AG09319 (cell line): Measurements from ENCODE around the gene TSPAN14.
"Not testable (repeated sequence)": the region's sequence is repeated elsewhere in the genome, so short reads cannot be mapped to it uniquely, and the experiment has no call there.

Source experiments
- DNase-seq: peaks from one replicate; pipeline ENCODE4 v3.0.0-alpha.2; 2010; ENCODE audit warnings: low read depth; ENCODE audit errors: extremely low read depth
- CTCF ChIP-seq: IDR thresholded peaks from 2 replicates; pipeline ENCODE4 v1.5.1; 2011; ENCODE audit warnings: low read depth, mild to moderate bottlenecking, inconsistent platforms, low read length, moderate library complexity

Gene TSPAN14

GRCh38 chr10:80540981-80541750 is 87.1 kb downstream of the TSPAN14 start:
- no peak for TF ChIP-seq CTCF
- DNase-seq: no peak

DNA sequence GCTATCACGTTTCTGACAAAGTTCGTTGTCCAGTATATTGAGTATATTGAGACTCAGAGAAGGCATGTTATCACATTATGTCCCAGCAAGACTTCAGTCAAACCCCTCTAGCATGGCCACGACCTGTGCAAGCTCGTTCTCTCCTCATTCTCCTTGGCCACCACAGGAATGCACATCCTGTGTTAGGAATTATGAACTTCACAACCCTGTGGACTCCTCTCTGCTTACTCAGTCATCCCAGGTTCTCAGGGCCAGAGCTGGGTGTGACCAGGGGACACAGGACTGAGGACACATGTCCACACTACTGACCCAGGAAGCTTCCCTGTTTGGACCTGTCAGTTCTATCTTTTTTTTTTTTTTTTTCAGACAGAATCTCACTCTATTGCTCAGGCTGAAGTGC is 87.9 kb downstream of the TSPAN14 start:
- DNase-seq: no peak

GRCh38 chr10:80542652-80543318 is 88.7 kb downstream of the TSPAN14 start:
- DNase-seq: no peak
- TF ChIP-seq CTCF: no peak

More for the DNA sequence above, 87.9 kb downstream of the TSPAN14 start:
- no peak for TF ChIP-seq CTCF

DNA sequence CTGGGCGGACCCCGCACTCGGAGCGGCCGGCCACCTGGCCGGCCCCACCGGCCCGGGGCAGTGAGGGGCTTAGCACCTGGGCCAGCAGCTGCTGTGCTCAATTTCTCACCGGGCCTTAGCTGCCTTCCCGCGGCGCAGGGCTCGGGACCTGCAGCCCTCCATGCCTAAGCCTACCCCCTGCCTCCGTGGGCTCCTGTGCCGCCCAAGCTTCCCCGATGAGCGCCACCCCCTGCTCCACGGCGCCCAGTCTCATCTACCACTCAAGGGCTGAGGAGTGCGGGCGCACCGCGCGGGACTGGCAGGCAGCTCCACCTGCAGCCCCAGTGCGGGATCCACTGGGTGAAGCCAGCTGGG is 89.2 kb downstream of the TSPAN14 start:
- not testable (repeated sequence) for DNase-seq

DNA sequence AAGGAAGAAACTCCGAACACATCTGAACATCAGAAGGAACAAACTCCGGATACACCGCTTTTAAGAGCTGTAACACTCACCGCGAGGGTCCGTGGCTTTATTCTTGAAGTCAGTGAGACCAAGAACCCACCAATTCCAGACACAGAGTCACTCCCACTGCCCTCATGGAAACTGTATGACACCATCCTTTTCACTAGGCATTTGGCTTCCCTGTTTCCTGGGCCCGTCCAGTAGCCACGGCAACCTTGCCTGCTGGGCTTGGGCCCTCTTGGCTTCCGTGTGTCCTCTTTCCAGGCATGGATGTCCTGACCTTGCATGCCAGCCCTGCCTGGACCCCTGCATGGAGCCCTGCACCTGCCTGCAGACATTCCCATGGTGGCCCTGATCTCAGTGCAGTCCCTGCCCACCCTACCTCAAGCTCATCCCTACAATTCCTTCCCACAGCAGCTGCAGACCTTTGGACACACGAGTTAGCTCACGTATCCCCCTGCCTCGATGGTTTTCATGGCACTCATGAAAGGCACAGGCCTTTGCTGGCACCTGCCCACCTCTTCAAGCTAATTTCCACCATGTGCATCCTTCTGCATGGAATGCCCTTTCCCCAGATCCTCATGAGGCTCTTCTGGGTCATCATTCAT is 90.3 kb downstream of the TSPAN14 start:
- no peak for DNase-seq
- TF ChIP-seq CTCF: no peak

DNA sequence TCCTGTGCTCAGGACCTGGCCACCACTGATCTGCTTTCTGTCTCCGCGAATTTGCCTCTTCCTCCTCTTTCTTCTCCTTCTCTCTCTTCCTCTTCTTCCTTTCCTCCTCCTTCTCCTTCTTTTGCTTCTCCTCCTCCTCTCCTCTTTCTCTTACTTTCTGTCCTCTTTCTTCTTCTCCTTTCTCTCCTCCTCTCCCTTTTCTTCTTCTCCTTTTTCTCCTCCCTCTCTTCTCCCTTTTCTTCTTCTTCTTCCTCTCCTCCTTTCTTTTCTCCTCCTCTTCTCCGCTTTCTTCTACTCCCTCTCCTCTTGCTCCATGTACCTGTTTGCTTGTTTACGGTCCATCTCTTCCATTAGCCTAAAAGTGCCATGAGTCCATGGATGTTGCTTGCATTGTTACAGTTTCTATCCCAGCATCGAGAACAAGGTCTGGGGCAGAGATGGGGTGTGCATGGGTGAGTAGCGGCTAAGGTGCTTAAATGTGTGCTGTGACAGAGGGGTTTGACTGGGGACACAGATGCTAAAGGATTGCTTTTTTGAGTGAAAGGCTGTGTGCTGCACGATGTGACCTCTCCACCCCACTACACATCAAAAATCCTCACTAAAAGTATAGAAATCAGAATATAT is 91.3 kb downstream of the TSPAN14 start:
- DNase-seq: no peak
- TF ChIP-seq CTCF: no peak

GRCh38 chr10:80552151-80552646 is 98.1 kb downstream of the TSPAN14 start:
- no peak for DNase-seq
- TF ChIP-seq CTCF: no peak
